BLaER1 treated with 17β-estradiol and CSF1 and Interleukin-3, amounts not matched to agents 10 nM and 100 nM (cell line): ENCODE measurements around the gene MFAP1.
A peak's percentile ranks its signal among the peaks of the same experiment; 100 is the strongest.
"Not testable (repeated sequence)": the region's sequence is repeated elsewhere in the genome, so short reads cannot be mapped to it uniquely, and the experiment has no call there.

Source experiments
- H3K27ac ChIP-seq, 11 experiments: shearing (Covaris generic); formaldehyde crosslinking; 2 replicates each; pipeline ENCODE4 v1.8.1; 2022
- H3K27me3 ChIP-seq, 11 experiments: shearing (Covaris generic); formaldehyde crosslinking; 2 replicates each; pipeline ENCODE4 v1.8.1; 2022
- H3K36me3 ChIP-seq, 11 experiments: shearing (Covaris generic); formaldehyde crosslinking; 2 replicates each; pipeline ENCODE4 v1.8.1; 2022
- H3K4me1 ChIP-seq, 10 experiments: shearing (Covaris generic); formaldehyde crosslinking; 2 replicates each; pipeline ENCODE4 v1.8.1; 2022
- H3K4me2 ChIP-seq, 11 experiments: shearing (Covaris generic); formaldehyde crosslinking; 2 replicates each; pipeline ENCODE4 v1.8.1; 2022
- H3K4me3 ChIP-seq, 10 experiments: shearing (Covaris generic); formaldehyde crosslinking; 2 replicates each; pipeline ENCODE4 v1.8.1; 2022
- H3K9ac ChIP-seq, 11 experiments: shearing (Covaris generic); formaldehyde crosslinking; 2 replicates each; pipeline ENCODE4 v1.8.1; 2022
- H3K9me3 ChIP-seq, 11 experiments: shearing (Covaris generic); formaldehyde crosslinking; replicated peaks in 1 of 11; 2 replicates each; pipeline ENCODE4 v1.8.1; 2022
- H4K20me1 ChIP-seq, 11 experiments: shearing (Covaris generic); formaldehyde crosslinking; 2 replicates each; pipeline ENCODE4 v1.8.1; 2022
- Cebpa-rat ChIP-seq, 11 experiments: shearing (Covaris generic); IDR thresholded peaks; 2 replicates each; pipeline ENCODE4 v1.8.1; 2022

Gene MFAP1

DNA sequence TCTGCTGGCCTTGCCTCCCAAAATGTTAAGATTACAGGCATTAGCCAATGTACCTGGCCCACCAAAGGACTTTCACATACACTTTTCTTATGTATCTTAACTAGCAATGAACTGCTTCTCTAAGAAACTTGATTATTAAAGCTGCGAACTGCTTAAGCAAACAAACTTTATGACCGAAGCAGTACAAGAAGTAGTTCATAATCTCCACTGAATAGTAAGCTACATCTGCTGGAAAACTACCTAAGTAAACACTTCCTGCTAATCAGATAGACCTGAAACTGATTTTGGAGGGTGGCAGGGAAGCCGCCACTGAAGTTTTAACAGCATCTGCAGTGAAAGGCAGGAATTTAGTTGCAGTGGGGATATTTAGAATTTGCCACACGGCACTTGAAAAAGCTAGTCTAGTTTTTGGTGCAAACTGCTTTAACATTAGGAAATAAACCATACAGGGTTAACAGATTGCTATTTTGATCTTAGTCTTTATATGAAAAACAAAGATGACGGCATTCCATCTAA is 16.0 kb downstream of the MFAP1 start:
- Histone ChIP-seq H3K4me1 (peaks cover 0 to 23% (median 4%) of the 10 kb centered on the region in 10 experiments; a peak in 9 of 20 replicates), H3K4me2 (peak overlapping the region in 3 of 11 experiments; percentile 6 to 71 (median 58); a peak in 5 of 22 replicates), H3K36me3 (peaks cover 92 to 100% (median 99%) of the 10 kb centered on the region in 11 experiments), H3K9me3 (no peaks in the 10 kb centered on the region), H3K4me3 (no peak overlapping the region), H3K27ac (peak overlapping the region in 1 of 11 experiments; percentile 10; a peak in 2 of 22 replicates), H3K9ac (no peak overlapping the region), H4K20me1 (peaks cover 0 to 12% (median 0%) of the 10 kb centered on the region in 11 experiments; a peak in 5 of 22 replicates), H3K27me3 (no peaks in the 10 kb centered on the region)
- TF ChIP-seq Cebpa-rat (IDR thresholded peaks at IDR 0.05), result no peak

DNA sequence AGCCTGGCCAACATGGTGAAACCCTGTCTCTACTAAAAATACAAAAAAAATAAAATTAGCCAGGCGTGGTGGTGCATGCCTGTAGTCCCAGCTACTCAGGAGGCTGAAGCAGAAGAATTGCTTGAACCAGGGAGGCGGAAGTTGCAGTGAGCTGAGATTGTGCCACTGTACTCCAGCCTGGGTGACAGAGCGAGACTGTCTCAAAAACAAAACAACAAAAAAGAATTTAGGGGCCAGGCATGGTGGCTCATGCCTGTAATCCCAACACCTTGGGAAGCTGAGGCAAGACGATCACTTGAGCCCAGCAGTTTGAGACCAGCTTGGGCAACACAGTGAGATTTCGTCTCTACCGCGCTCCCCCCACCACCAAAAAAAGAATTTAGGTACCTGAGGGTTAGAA is 21.8 kb downstream of the MFAP1 start:
- Histone ChIP-seq H3K36me3 (peaks cover 79 to 92% (median 87%) of the 10 kb centered on the region in 11 experiments), H4K20me1 (peaks cover 0 to 14% (median 0%) of the 10 kb centered on the region in 11 experiments; a peak in 8 of 22 replicates), H3K4me1 (peaks cover 20 to 37% (median 31%) of the 10 kb centered on the region in 10 experiments)
- not testable (repeated sequence) for H3K4me3 ChIP-seq, H3K9me3 ChIP-seq, H3K4me2 ChIP-seq, H3K9ac ChIP-seq, H3K27me3 ChIP-seq, H3K27ac ChIP-seq

DNA sequence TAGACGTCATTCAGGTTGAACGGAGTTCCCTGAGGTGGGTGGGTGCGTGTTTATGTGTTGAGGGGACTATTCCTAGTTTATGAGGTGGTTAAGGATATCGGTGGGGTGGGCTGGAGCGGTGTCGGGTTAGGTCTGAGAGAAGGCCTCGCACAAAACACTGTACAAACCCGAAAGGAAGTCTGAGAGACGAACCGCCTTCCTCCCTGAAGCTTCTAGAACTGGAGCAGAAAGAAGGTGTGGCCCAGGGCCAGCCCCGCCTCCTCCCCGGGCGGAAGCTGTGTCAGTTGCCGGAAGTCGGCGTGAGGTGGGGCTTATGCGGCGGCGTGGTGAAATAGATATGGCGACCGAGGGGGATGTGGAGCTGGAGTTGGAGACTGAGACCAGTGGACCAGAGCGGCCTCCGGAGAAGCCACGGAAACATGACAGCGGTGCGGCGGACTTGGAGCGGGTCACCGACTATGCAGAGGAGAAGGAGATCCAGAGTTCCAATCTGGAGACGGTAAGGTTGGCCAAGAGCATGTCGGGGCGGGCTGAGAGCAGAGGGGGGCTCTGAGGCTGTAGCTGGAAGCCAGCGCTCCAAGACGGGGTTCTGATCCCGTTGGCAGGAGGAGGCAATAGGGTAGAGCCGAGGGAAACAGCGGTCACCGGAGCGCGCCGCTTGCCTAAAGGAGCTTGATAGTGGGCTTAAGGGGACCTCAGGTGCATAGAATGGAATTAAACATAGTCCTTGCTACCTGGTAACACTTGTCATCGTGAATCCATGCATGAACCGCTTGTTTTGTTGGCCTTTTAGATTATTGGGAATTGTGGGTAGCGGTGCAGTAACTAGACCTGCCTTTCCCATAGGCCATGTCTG is 24.0 kb downstream of the MFAP1 start, which contains the start of gene HYPK:
Gene HYPK, plus strand, starts transcription at position 314 of the 856 bp plus-strand sequence. Its CDS starts 24 bp downstream, at position 338.
- peaks cover 74 to 92% (median 85%) of the 10 kb centered on the region in 11 experiments for H3K36me3 ChIP-seq
- peak within 1 kb of the TSS; percentile 80 to 98 (median 90) for H3K4me3 ChIP-seq
- no peaks in the 10 kb centered on the region for H3K27me3 ChIP-seq
- peaks cover 20 to 57% (median 34%) of the 10 kb centered on the region in 10 experiments for H3K4me1 ChIP-seq
- H3K4me2 ChIP-seq, result peak within 1 kb of the TSS; percentile 82 to 98 (median 90)
- peaks cover 0 to 34% (median 18%) of the 10 kb centered on the region in 11 experiments; a peak in 16 of 22 replicates for H4K20me1 ChIP-seq
- peak within 1 kb of the TSS; percentile 77 to 92 (median 87) for H3K9ac ChIP-seq
- no peak for TF ChIP-seq Cebpa-rat (IDR thresholded peaks at IDR 0.05)
- peaks cover 0 to 6% (median 0%) of the 10 kb centered on the region in 11 experiments; a peak in 1 of 22 replicates for H3K9me3 ChIP-seq
- peak within 1 kb of the TSS; percentile 54 to 88 (median 83) for H3K27ac ChIP-seq

DNA sequence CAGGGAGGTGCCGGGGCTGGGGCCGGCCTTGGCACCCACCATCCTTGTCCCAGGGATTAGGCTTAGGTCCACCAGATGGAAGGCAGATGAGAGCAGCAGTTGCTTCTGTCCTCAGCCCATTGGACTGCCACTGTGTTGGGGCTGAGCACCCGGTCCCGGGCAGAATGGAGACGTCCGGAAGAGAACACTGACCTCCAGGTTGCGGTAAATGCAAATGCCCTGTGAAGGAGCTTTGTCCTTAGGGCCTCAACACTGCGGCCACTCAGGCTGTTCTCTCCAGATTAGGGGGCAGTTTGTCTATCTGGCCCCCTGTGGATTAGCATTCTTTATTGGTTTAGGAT is 24.6 kb downstream of the MFAP1 start, which contains the start of gene SERINC4:
Gene SERINC4, minus strand, starts transcription at position 276 of the 341 bp plus-strand sequence. Its CDS starts 234 bp downstream, at position 42.
- Histone ChIP-seq H3K27ac (peak within 1 kb of the TSS; percentile 54 to 88 (median 83)), H3K4me3 (peak within 1 kb of the TSS; percentile 80 to 98 (median 90)), H3K4me1 (peaks cover 20 to 63% (median 40%) of the 10 kb centered on the region in 10 experiments), H3K9me3 (peaks cover 0 to 6% (median 0%) of the 10 kb centered on the region in 11 experiments; a peak in 1 of 22 replicates), H3K36me3 (peaks cover 74 to 92% (median 85%) of the 10 kb centered on the region in 11 experiments), H3K9ac (peak within 1 kb of the TSS; percentile 77 to 92 (median 87)), H4K20me1 (peaks cover 0 to 40% (median 24%) of the 10 kb centered on the region in 11 experiments; a peak in 19 of 22 replicates), H3K27me3 (no peaks in the 10 kb centered on the region), H3K4me2 (peak within 1 kb of the TSS; percentile 82 to 98 (median 90))
- TF ChIP-seq Cebpa-rat (IDR thresholded peaks at IDR 0.05), result no peak

DNA sequence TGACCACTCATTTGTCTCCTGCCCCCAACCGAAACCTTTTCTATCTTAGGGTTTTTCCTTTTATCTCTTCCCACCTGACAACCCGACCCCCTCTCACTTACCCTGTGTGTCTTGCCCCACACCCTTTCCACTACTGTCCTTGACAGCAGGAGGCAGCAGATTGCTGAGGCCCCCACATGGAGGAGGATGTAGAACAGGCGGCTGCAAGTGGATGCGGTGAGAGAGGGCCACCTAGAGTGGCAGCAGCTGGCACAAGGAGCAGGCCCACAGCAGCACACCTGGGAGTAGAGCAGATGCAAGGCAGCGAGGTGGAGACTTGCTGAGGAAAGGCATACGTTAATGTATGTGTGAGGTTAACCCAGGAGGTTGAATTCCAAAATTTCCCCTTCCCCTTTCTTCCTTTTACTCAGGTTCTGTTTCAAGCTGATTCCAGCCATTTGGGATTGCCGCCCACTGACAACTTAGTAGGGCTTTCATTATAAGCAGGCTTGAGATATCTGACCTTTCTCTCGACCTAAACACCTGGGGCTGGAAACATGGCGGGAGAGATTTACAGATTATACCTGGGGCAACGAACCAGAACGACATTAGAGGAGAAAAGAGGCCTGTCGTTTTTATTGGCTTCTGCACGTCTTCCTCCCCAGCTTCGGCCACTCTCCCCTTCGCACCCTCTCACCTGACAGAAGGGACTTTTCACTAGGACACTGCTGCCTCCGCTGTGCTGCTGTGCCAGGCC is 25.1 kb downstream of the MFAP1 start:
- peaks cover 23 to 68% (median 45%) of the 10 kb centered on the region in 10 experiments for H3K4me1 ChIP-seq
- peaks cover 3 to 45% (median 29%) of the 10 kb centered on the region in 11 experiments; a peak in 20 of 22 replicates for H4K20me1 ChIP-seq
- 0 out of 20 replicates have a peak overlapping the region, but pooled peaks of 1 of the 10 experiments have one; percentile 81 for H3K4me3 ChIP-seq
- TF ChIP-seq Cebpa-rat (IDR thresholded peaks at IDR 0.05), result no peak
- H3K27me3 ChIP-seq, result no peaks in the 10 kb centered on the region
- peak overlapping the region in 3 of 11 experiments; percentile 91 to 92 (median 92); a peak in 2 of 22 replicates for H3K9ac ChIP-seq
- H3K27ac ChIP-seq, result peak overlapping the region; percentile 40 to 88 (median 83); a peak in 20 of 22 replicates
- H3K9me3 ChIP-seq, result peaks cover 0 to 6% (median 0%) of the 10 kb centered on the region in 11 experiments; a peak in 1 of 22 replicates
- peak overlapping the region; percentile 46 to 95 (median 88); a peak in 19 of 22 replicates for H3K4me2 ChIP-seq
- peaks cover 74 to 92% (median 85%) of the 10 kb centered on the region in 11 experiments for H3K36me3 ChIP-seq

DNA sequence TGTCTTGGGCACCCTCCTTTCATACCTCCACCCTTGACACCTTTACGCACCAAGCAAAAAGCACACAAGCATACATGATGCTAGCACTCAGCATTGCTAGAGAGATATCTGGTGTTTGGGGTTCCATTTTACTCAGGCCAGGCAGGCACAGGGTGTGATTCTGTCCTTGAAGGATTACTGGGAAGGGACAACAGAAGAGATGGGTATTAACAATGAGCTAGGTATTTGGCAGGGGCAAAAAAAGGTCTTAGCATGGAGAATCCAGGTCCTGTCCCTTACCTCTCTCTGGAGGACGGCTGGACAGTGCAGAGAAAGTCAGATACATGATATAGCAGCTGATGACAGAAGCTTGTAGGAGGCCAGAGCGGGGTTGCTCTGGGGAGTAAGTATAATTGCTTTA is 27.9 kb downstream of the MFAP1 start:
- H3K36me3 ChIP-seq, result peaks cover 58 to 77% (median 72%) of the 10 kb centered on the region in 11 experiments

DNA sequence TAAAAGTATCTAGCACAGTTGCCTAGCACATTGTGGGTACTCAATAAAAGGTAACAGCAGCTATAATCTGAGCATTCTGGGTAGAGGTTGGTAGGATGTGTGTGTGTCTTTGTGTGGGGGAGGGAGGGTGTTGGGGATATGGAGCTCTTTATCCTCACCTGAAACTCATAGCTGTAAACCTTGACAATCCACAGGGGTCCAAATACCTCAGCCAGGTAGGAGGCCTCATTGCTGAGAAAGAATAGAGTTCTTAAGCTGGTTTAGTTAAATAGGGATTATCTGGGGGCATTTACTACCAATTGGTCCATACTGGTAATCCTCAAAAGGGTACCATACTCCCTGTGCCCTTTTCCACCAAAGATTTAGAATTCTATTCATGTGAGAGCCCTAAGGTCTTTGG is 28.5 kb downstream of the MFAP1 start:
- peak overlapping the region in 1 of 11 experiments; percentile 97; a peak in 2 of 22 replicates for H3K4me2 ChIP-seq

More for the DNA sequence above, 27.9 kb downstream of the MFAP1 start:
- TF ChIP-seq Cebpa-rat (IDR thresholded peaks at IDR 0.05), result no peak
- H3K9ac ChIP-seq, result no peak overlapping the region
- peaks cover 35 to 77% (median 56%) of the 10 kb centered on the region in 10 experiments for H3K4me1 ChIP-seq
- peaks cover 23 to 59% (median 46%) of the 10 kb centered on the region in 11 experiments; a peak in 21 of 22 replicates for H4K20me1 ChIP-seq
- peak overlapping the region in 2 of 11 experiments; percentile 16 to 20; a peak in 2 of 22 replicates for H3K4me2 ChIP-seq
- no peak overlapping the region for H3K27ac ChIP-seq
- no peaks in the 10 kb centered on the region for H3K27me3 ChIP-seq
- H3K9me3 ChIP-seq, result peaks cover 0 to 6% (median 0%) of the 10 kb centered on the region in 11 experiments; a peak in 1 of 22 replicates
- no peak overlapping the region for H3K4me3 ChIP-seq

More for the DNA sequence above, 28.5 kb downstream of the MFAP1 start:
- H4K20me1 ChIP-seq, result peaks cover 23 to 59% (median 46%) of the 10 kb centered on the region in 11 experiments; a peak in 21 of 22 replicates
- peaks cover 57 to 72% (median 70%) of the 10 kb centered on the region in 11 experiments for H3K36me3 ChIP-seq
- H3K27ac ChIP-seq, result no peak overlapping the region
- H3K4me1 ChIP-seq, result peaks cover 35 to 76% (median 55%) of the 10 kb centered on the region in 10 experiments
- H3K27me3 ChIP-seq, result no peaks in the 10 kb centered on the region
- H3K9ac ChIP-seq, result no peak overlapping the region
- TF ChIP-seq Cebpa-rat (IDR thresholded peaks at IDR 0.05), result no peak
- H3K9me3 ChIP-seq, result peaks cover 0 to 6% (median 0%) of the 10 kb centered on the region in 11 experiments; a peak in 1 of 22 replicates
- no peak overlapping the region for H3K4me3 ChIP-seq
